Stomach smooth muscle (tissue), 2 donors: Measurements from ENCODE around the gene BACE1.
"Not testable (repeated sequence)": the region's sequence is repeated elsewhere in the genome, so short reads cannot be mapped to it uniquely, and the experiment has no call there.

Experiments
- H3K27ac ChIP-seq: one replicate; pipeline ENCODE4 v1.7.0; 2013; ENCODE audit warnings: mild to moderate bottlenecking, low read length, inconsistent platforms
- H3K27me3 ChIP-seq, 2 donors: one replicate each; pipeline ENCODE4 v1.7.0; 2013; ENCODE audit warnings: low read length in 2 of 2; ENCODE audit not compliant: insufficient read depth in 2 of 2, control insufficient read depth in 1 of 2
- H3K36me3 ChIP-seq, 2 donors: one replicate each; pipeline ENCODE4 v1.7.0; 2013; ENCODE audit warnings: low read length in 2 of 2; ENCODE audit not compliant: control insufficient read depth in 2 of 2, insufficient read depth in 2 of 2
- H3K4me1 ChIP-seq: one replicate; pipeline ENCODE4 v1.7.0; 2013; ENCODE audit warnings: low read length; ENCODE audit not compliant: control insufficient read depth, insufficient read depth
- H3K4me3 ChIP-seq, 2 donors: one replicate each; pipeline ENCODE4 v1.7.0; 2013; ENCODE audit warnings: low read length in 2 of 2
- H3K9ac ChIP-seq, 2 donors: one replicate each; pipeline ENCODE4 v1.7.0; 2013; ENCODE audit warnings: low read length in 2 of 2, mild to moderate bottlenecking in 1 of 2
- H3K9me3 ChIP-seq, 2 donors: one replicate each; pipeline ENCODE4 v1.7.0; 2013; ENCODE audit warnings: low read length in 2 of 2; ENCODE audit not compliant: control insufficient read depth in 2 of 2
- donor health status: healthy.
- donor health status: Pancreatic carcinoma.

BACE1 gene

DNA sequence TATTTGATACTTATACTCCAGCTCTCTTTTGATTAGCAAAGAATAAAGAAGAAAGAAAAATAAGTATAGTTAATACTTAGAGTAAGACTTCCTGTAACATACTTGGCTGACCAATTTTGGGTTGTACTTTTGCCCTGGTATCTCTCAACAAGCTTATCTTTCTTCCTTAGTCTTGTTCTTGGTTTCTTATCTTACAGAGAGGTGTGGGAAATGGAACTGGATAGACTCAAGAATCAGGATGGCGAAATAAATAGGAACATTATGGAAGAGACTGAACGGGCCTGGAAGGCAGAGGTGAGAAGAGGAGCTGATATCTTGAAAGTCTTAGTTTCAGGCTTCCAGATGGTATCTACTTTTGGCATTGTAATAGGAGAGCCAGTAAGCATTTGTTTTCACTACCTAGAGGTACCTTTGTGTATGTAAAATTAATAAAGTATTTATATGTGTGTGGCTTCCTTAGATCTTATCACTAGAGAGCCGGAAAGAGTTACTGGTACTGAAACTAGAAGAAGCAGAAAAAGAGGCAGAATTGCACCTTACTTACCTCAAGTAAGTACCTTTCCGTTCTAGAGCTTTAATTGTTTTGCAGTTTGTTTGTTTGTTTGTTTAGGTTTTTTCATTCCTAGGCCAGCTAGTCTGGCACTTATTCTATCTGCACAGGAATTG, 36.2 kb downstream of the BACE1 start:
- H3K36me3 ChIP-seq, result peaks cover 29 to 30% of the 10 kb centered on the region in 2 donors
- no peaks in the 10 kb centered on the region for H3K9me3 ChIP-seq
- no peaks in the 10 kb centered on the region for H3K4me1 ChIP-seq
- no peaks in the 10 kb centered on the region for H3K27me3 ChIP-seq
- H3K4me3 ChIP-seq, result no peak overlapping the region
- H3K9ac ChIP-seq, result no peak overlapping the region
- H3K27ac ChIP-seq, result no peak overlapping the region

DNA sequence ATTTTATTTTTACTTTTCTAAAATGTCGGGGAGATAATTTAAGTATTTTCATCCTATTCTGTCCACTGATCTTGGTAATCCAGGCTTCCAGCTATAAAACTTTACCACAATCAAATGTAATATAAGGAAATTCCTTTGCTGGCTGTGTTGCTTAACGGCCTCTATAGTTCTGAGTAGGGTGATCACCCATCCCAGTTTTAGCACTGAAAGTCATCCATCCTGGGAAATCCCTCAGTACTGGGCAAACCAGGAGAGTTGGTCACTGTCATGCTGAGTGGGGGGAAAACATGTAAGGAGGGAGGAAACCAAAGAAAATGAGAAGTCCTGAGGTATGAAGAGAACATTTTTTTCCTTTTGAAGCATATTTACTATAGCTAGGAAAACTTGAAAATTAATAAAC, 37.7 kb downstream of the BACE1 start:
- no peaks in the 10 kb centered on the region for H3K9me3 ChIP-seq
- no peak overlapping the region for H3K27ac ChIP-seq
- no peak overlapping the region for H3K4me3 ChIP-seq
- H3K27me3 ChIP-seq, result no peaks in the 10 kb centered on the region
- peaks cover 22 to 25% of the 10 kb centered on the region in 2 donors for H3K36me3 ChIP-seq
- H3K9ac ChIP-seq, result no peak overlapping the region
- H3K4me1 ChIP-seq, result no peaks in the 10 kb centered on the region

- no peaks in the 10 kb centered on the region for H3K4me1 ChIP-seq
- no peak overlapping the region for H3K27ac ChIP-seq
- peaks cover 2 to 3% of the 10 kb centered on the region in 2 donors for H3K36me3 ChIP-seq
- H3K4me3 ChIP-seq, result no peak overlapping the region
- H3K9me3 ChIP-seq, result no peaks in the 10 kb centered on the region
- no peaks in the 10 kb centered on the region for H3K27me3 ChIP-seq
- no peak overlapping the region for H3K9ac ChIP-seq
These were observed 42.3 kb downstream of the BACE1 start for GRCh38 chr11:117273550-117274289.

GRCh38 chr11:117272175-117272574, 43.9 kb downstream of the BACE1 start:
- H3K27me3 ChIP-seq, H3K4me1 ChIP-seq, H3K4me3 ChIP-seq, H3K9me3 ChIP-seq, H3K27ac ChIP-seq, H3K9ac ChIP-seq, H3K36me3 ChIP-seq: not testable (repeated sequence)

GRCh38 chr11:117271208-117271607, 44.8 kb downstream of the BACE1 start:
- no peaks in the 10 kb centered on the region for H3K9me3 ChIP-seq
- H3K9ac ChIP-seq, result no peak overlapping the region
- no peaks in the 10 kb centered on the region for H3K4me1 ChIP-seq
- no peak overlapping the region for H3K27ac ChIP-seq
- no peak overlapping the region for H3K4me3 ChIP-seq
- H3K36me3 ChIP-seq, result peaks cover 2 to 3% of the 10 kb centered on the region in 2 donors
- no peaks in the 10 kb centered on the region for H3K27me3 ChIP-seq

DNA sequence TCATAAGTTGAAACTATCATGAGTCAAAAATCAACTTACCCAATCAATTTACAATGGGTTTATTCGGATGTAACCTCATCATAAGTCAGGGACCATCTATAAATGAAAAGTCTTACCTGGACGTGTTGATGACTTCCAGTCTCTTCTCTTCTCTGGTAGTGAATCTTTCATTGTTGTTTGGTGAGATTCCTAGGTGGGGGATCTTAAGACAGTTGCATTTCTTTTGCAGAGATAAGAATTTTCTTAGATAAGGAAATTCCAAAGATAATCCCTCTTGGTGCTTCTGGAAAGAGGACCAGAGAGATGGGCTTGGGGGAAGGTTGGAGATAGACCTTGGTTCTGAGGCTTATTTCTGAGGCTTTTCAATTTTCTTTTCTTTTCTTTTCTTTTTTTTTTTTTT, 46.2 kb downstream of the BACE1 start:
- H3K4me1 ChIP-seq, result no peaks in the 10 kb centered on the region
- H3K27ac ChIP-seq, result no peak overlapping the region
- H3K9me3 ChIP-seq, result no peaks in the 10 kb centered on the region
- H3K9ac ChIP-seq, result no peak overlapping the region
- no peak overlapping the region for H3K4me3 ChIP-seq
- H3K27me3 ChIP-seq, result no peaks in the 10 kb centered on the region
- H3K36me3 ChIP-seq, result peaks cover 2 to 6% of the 10 kb centered on the region in 2 donors

DNA sequence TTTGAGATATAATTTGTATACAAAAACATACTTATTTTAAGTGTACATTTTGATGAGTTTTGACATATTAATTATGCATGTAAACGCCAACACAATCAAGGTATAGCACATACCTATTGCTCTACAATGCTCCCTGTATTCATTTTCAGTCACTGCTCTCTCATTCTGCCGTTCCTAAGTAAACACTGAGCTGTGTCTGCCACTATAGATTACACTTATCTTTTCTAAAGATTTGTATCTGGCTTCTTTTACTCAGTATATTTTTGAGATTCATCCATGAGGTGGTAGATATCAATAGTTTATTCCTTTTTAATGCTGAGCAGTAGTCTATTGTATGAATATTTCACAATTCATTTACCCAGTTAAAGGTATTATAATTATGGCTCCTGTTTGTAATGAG, 50.3 kb downstream of the BACE1 start:
- peaks cover 0 to 3% of the 10 kb centered on the region in 2 donors for H3K36me3 ChIP-seq
- no peaks in the 10 kb centered on the region for H3K9me3 ChIP-seq
- H3K9ac ChIP-seq, result no peak overlapping the region
- no peak overlapping the region for H3K27ac ChIP-seq
- H3K27me3 ChIP-seq, result no peaks in the 10 kb centered on the region
- no peak overlapping the region for H3K4me3 ChIP-seq
- no peaks in the 10 kb centered on the region for H3K4me1 ChIP-seq

DNA sequence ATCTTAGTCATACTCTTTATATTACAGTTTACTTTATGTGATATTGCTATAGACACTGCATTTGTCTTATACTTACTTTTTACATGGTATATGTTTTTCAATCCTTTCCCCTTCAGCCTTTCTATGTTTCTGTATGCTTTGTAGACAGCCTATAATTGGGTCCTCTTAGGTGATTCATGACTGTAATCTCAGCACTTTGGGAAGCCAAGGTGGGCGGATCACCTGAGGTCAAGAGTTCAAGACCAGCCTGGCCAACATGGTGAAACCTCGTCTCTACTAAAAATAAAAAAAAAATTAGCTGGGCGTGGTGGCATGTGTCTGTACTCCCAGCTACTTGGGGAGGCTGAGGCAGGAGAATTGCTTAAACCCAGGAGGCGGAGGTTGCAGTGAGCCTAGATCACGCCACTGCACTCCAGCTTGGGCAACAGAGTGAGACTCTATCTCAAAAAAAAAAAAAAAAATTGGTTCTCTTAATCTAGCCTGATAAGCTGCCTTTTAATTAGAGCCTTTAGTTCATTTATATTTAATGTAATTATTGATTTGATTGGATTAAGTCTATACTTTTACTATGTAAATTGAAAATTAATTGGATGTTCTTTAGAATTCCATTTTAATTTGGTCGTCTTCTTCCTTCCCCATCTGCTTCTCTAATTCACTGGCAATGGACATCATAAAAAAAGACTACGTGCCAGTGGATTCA, 51.3 kb downstream of the BACE1 start:
- H3K27ac ChIP-seq, H3K9ac ChIP-seq, H3K27me3 ChIP-seq, H3K4me1 ChIP-seq, H3K36me3 ChIP-seq, H3K9me3 ChIP-seq, H3K4me3 ChIP-seq: not testable (repeated sequence)

DNA sequence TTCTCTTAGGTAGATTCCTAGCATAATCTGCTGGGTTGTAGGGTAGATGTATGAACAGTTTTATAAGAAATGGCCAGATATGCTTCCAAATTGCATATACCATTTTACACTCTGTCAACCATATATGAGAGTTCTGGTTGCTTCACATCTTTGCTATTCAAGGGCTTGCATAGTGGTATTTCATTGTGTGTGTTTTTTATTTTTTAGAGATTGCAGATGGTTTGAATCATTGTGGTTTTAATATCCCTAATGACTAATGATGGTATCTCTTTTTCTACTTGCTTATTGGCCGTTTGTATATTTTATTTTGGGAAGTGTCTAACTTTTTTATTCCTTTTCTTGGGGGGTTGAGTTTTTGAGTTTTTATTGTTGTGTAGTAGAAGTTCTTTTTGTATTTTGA, 56.6 kb downstream of the BACE1 start:
- Histone ChIP-seq H3K4me1 (no peaks in the 10 kb centered on the region), H3K9ac (no peak overlapping the region), H3K27ac (no peak overlapping the region), H3K36me3 (peaks cover 0 to 8% of the 10 kb centered on the region in 2 donors), H3K9me3 (no peaks in the 10 kb centered on the region), H3K27me3 (no peaks in the 10 kb centered on the region), H3K4me3 (no peak overlapping the region)

GRCh38 chr11:117258576-117258975, 57.5 kb downstream of the BACE1 start:
- no peak overlapping the region for H3K27ac ChIP-seq
- H3K9ac ChIP-seq, result no peak overlapping the region
- no peaks in the 10 kb centered on the region for H3K27me3 ChIP-seq
- H3K4me3 ChIP-seq, result no peak overlapping the region
- no peaks in the 10 kb centered on the region for H3K9me3 ChIP-seq
- H3K4me1 ChIP-seq, result no peaks in the 10 kb centered on the region
- peaks cover 7 to 8% of the 10 kb centered on the region in 2 donors for H3K36me3 ChIP-seq

DNA sequence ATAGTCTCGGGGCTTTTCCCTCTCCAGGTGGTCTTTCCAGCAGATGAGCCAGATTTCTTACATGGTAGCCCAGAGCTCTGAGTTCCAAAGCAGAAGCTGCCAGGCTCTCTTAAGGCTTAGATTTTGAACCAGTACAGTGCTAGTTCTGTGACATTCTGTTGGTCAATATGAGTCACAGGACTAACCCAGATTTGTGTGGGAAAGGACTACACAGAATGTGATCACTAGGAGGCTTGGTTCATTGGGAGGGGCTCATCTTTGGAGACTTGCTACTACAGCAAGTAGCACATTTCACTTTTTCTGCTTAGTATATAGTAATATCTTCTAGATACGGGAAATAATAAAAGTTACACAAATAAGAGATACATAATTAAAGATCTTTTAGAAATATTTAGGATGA, 59.5 kb downstream of the BACE1 start:
- no peaks in the 10 kb centered on the region for H3K9me3 ChIP-seq
- no peak overlapping the region for H3K27ac ChIP-seq
- no peaks in the 10 kb centered on the region for H3K4me1 ChIP-seq
- H3K4me3 ChIP-seq, result no peak overlapping the region
- no peaks in the 10 kb centered on the region for H3K27me3 ChIP-seq
- H3K9ac ChIP-seq, result no peak overlapping the region
- H3K36me3 ChIP-seq, result peaks cover 7 to 10% of the 10 kb centered on the region in 2 donors
